ENCODE results near the gene USP40.

Gene USP40

GRCh38 chr2:233464531-233465240 is 101.9 kb downstream of the USP40 start:
- no peak overlapping the region for H3K27ac Mint-ChIP-seq
- no peaks in the 10 kb centered on the region for H3K9me3 Mint-ChIP-seq
- TF ChIP-seq CTCF (IDR thresholded peaks at IDR 0.05; ENCODE audit: unreplicated experiment in 3 of 3): no peak
- no peaks in the 10 kb centered on the region for H3K27me3 Mint-ChIP-seq (ENCODE audit: low read depth)
- no peak overlapping the region for H3K4me3 Mint-ChIP-seq
- peaks cover 2% of the 10 kb centered on the region for H3K4me1 Mint-ChIP-seq
- H3K36me3 Mint-ChIP-seq (ENCODE audit: low read depth): peaks cover 62% of the 10 kb centered on the region

GRCh38 chr2:233464056-233464455 is 102.5 kb downstream of the USP40 start:
- no peaks in the 10 kb centered on the region for H3K9me3 Mint-ChIP-seq
- peaks cover 56% of the 10 kb centered on the region for H3K36me3 Mint-ChIP-seq (ENCODE audit: low read depth)
- TF ChIP-seq CTCF (IDR thresholded peaks at IDR 0.05; ENCODE audit: unreplicated experiment in 3 of 3): no peak
- no peaks in the 10 kb centered on the region for H3K27me3 Mint-ChIP-seq (ENCODE audit: low read depth)
- no peak overlapping the region for H3K4me3 Mint-ChIP-seq
- H3K27ac Mint-ChIP-seq: no peak overlapping the region
- H3K4me1 Mint-ChIP-seq: no peaks in the 10 kb centered on the region

GRCh38 chr2:233463586-233463985 is 103.0 kb downstream of the USP40 start:
- no peak overlapping the region for H3K4me3 Mint-ChIP-seq
- H3K27ac Mint-ChIP-seq: no peak overlapping the region
- H3K36me3 Mint-ChIP-seq (ENCODE audit: low read depth): peaks cover 54% of the 10 kb centered on the region
- no peaks in the 10 kb centered on the region for H3K4me1 Mint-ChIP-seq
- no peaks in the 10 kb centered on the region for H3K27me3 Mint-ChIP-seq (ENCODE audit: low read depth)
- no peaks in the 10 kb centered on the region for H3K9me3 Mint-ChIP-seq
- TF ChIP-seq CTCF (IDR thresholded peaks at IDR 0.05; ENCODE audit: unreplicated experiment in 3 of 3): no peak

DNA sequence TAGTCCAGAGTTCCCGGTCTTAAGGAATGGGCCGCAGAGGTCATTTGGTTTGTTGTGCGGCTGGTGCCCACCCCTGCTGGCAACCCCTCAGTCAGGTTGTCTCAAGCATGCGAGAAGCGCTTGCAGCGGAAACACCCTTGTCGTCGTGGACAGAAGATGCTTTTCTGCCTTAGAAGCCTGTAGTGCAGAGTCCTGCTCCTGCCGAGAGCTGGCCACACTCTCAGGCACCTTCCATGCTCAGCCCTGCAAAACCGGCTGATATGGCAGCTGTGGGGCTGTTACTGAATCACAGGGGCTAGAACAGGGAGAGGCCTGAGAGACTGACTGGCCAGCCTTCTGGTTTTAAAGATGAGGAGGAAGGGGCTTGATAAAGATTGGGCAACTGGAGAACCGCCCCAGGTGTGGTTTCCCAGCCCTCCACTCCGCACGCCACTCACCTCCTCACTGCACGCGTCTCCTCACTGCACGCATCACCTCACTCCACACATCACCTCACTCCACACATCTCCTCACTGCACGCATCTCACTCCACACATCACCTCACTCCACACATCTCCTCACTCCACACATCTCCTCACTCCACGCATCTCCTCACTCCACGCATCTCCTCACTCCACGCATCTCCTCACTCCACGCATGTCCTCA is 103.6 kb downstream of the USP40 start:
- Mint-ChIP-seq H3K27me3 (ENCODE audit: low read depth) (no peaks in the 10 kb centered on the region), H3K9me3 (no peaks in the 10 kb centered on the region), H3K36me3 (ENCODE audit: low read depth) (peaks cover 50% of the 10 kb centered on the region), H3K27ac (no peak overlapping the region), H3K4me1 (no peaks in the 10 kb centered on the region), H3K4me3 (no peak overlapping the region)
- TF ChIP-seq CTCF (IDR thresholded peaks at IDR 0.05; ENCODE audit: unreplicated experiment in 3 of 3): no peak

- Mint-ChIP-seq H3K4me3 (no peak overlapping the region), H3K36me3 (ENCODE audit: low read depth) (peaks cover 50% of the 10 kb centered on the region), H3K27me3 (ENCODE audit: low read depth) (no peaks in the 10 kb centered on the region), H3K27ac (no peak overlapping the region), H3K4me1 (no peaks in the 10 kb centered on the region), H3K9me3 (no peaks in the 10 kb centered on the region)
- no peak for TF ChIP-seq CTCF (IDR thresholded peaks at IDR 0.05; ENCODE audit: unreplicated experiment in 3 of 3)
Observed at GRCh38 chr2:233462202-233462785, 104.3 kb downstream of the USP40 start.
